Mononuclear cell (primary cell): ENCODE measurements around the gene TMEM167A. TPM values are rescaled to one million over a fixed set of nuclear protein-coding genes. Genes with fewer than 3 reads are reported as not detected.

Experiments used
- H3K27me3 ChIP-seq: 2 replicates; pipeline ENCODE4 v1.6.0; 2011; ENCODE audit warnings: low read length, control low read depth; ENCODE audit not compliant: insufficient read depth
- H3K4me1 ChIP-seq: 2 replicates; pipeline ENCODE4 v1.5.1; 2011; ENCODE audit warnings: mild to moderate bottlenecking, low read length, control low read depth; ENCODE audit not compliant: insufficient read depth
- H3K4me3 ChIP-seq: 2 replicates; pipeline ENCODE4 v1.5.1; 2011; ENCODE audit warnings: mild to moderate bottlenecking, low read length, moderate library complexity
- H3K9me3 ChIP-seq: 2 replicates; pipeline ENCODE4 v1.5.1; 2011; ENCODE audit warnings: low read depth, mild to moderate bottlenecking, control low read depth, low read length
- total RNA-seq: library from RNA; depleted of rRNA; stranded (reverse); fragments of >200 nt; gene quantifications from one replicate; pipeline ENCODE4 v1.2.3, GENCODE V29; 2012

The TMEM167A gene
- total RNA-seq, 1 donor = 71.7 TPM

GRCh38 chr5:83031381-83031780 is 45.8 kb downstream of the TMEM167A start:
- H3K4me1 ChIP-seq = peaks cover 8% of the 10 kb centered on the region
- H3K27me3 ChIP-seq = no peaks in the 10 kb centered on the region
- H3K4me3 ChIP-seq = no peak overlapping the region
- H3K9me3 ChIP-seq = no peaks in the 10 kb centered on the region

DNA sequence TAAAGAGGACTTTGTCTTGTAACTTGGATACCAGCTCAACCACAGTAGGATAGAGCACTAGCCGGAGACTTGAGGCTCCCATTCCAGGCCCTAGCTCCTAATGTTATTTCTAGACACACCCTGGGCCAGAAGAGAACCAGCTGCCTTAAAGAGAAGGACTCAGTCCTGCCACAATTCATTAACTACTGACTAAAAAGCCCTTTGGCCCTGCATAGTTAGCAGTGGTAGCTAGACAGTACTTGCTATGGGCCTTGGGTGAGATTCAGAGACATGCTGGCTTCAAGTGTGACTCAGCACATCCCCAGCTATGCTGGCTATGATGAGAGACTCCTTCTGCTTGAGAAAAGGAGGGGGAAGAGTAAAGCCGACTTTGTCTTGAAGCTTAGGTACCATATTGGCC is 47.3 kb downstream of the TMEM167A start:
- no peaks in the 10 kb centered on the region for H3K27me3 ChIP-seq
- peaks cover 8% of the 10 kb centered on the region for H3K4me1 ChIP-seq
- no peak overlapping the region for H3K4me3 ChIP-seq
- no peaks in the 10 kb centered on the region for H3K9me3 ChIP-seq

GRCh38 chr5:83026930-83027687 is 50.1 kb downstream of the TMEM167A start:
- Histone ChIP-seq H3K4me3 (no peak overlapping the region), H3K4me1 (peaks cover 8% of the 10 kb centered on the region), H3K27me3 (no peaks in the 10 kb centered on the region), H3K9me3 (no peaks in the 10 kb centered on the region)

GRCh38 chr5:83026516-83026915 is 50.7 kb downstream of the TMEM167A start:
- H3K4me3 ChIP-seq = no peak overlapping the region
- H3K9me3 ChIP-seq = no peaks in the 10 kb centered on the region
- H3K4me1 ChIP-seq = peaks cover 8% of the 10 kb centered on the region
- no peaks in the 10 kb centered on the region for H3K27me3 ChIP-seq

- no peaks in the 10 kb centered on the region for H3K27me3 ChIP-seq
- no peak overlapping the region for H3K4me3 ChIP-seq
- peaks cover 8% of the 10 kb centered on the region for H3K4me1 ChIP-seq
Measured at GRCh38 chr5:83025690-83026478, 51.3 kb downstream of the TMEM167A start.

DNA sequence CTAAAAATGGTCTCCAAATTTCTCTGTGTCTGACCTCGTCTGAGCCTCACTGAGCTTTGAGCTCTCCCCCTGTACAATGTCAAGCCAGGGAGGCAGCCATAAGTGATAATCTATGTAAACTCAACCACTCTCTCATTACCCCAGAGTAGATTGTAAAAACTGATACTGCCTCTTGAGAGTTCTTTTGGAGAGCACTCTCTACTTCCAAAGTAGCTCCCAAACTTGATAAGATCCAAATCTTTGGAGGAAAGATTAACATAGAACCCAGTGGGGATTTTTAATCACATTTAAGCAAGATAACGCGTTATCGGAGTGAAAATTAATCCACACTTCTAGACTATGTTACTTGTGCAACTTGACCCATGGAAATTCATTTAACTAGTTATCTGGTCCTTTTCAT is 54.9 kb downstream of the TMEM167A start:
- no peaks in the 10 kb centered on the region for H3K27me3 ChIP-seq
- H3K9me3 ChIP-seq = no peaks in the 10 kb centered on the region
- peaks cover 4% of the 10 kb centered on the region for H3K4me1 ChIP-seq
- no peak overlapping the region for H3K4me3 ChIP-seq

More at GRCh38 chr5:83025690-83026478, 51.3 kb downstream of the TMEM167A start:
- H3K9me3 ChIP-seq = no peaks in the 10 kb centered on the region

DNA sequence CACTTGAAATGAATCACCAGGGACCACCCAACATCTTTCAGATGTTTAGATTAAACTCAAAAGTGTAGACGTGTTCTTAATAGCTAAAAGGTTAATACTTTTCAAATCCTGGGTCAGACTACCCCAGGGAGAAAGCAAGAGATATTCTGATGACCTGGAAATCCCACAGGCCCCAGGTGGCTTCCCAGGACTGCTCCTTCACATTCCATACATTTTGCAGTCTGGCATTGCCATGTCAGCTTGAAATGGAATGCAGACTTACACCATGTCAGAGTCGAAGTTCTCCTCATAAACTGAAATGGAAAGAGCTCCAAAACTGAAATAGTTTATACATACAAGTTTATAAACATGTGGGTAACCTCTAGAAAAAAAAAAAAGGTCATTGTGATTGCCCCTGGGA is 61.5 kb downstream of the TMEM167A start:
- no peak overlapping the region for H3K4me3 ChIP-seq
- no peaks in the 10 kb centered on the region for H3K27me3 ChIP-seq
- H3K9me3 ChIP-seq = no peaks in the 10 kb centered on the region
- H3K4me1 ChIP-seq = peaks cover 6% of the 10 kb centered on the region

- H3K4me3 ChIP-seq = no peak overlapping the region
- no peaks in the 10 kb centered on the region for H3K9me3 ChIP-seq
- no peaks in the 10 kb centered on the region for H3K27me3 ChIP-seq
- H3K4me1 ChIP-seq = peaks cover 6% of the 10 kb centered on the region
Measured at GRCh38 chr5:83011985-83012384, 65.2 kb downstream of the TMEM167A start.

GRCh38 chr5:83009408-83009807 is 67.8 kb downstream of the TMEM167A start:
- Histone ChIP-seq H3K4me3 (no peak overlapping the region), H3K27me3 (no peaks in the 10 kb centered on the region), H3K4me1 (peaks cover 6% of the 10 kb centered on the region), H3K9me3 (no peaks in the 10 kb centered on the region)

GRCh38 chr5:83007755-83008154 is 69.4 kb downstream of the TMEM167A start:
- H3K4me3 ChIP-seq = no peak overlapping the region
- no peaks in the 10 kb centered on the region for H3K27me3 ChIP-seq
- peaks cover 6% of the 10 kb centered on the region for H3K4me1 ChIP-seq
- H3K9me3 ChIP-seq = no peaks in the 10 kb centered on the region

DNA sequence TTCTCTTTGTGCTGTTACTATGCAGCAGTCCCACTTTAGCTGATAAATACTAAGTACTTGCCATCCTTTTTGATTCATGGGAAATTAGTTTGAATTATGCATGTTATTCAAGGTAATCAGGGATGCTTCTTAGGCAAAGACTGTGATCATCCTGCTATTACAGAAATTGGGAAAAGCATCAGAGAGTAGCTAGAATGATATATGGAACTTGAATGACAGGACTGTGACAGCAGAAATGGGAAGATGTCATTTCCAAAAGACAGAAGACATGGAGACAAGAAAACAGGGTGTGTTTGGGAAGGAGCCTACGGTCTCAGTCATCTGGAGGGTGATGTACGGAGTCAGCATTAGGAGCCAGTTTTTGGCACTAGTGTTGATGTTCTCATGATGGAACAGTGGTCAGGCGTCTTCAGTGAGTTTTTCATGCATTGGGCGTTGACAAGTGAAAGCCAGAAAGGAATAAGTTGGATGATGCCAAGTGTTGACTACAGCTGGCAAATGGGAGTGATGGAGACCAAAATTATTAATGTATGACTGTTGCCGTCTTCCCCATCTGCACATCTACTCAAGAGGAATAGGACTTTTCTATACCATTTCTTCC is 70.4 kb downstream of the TMEM167A start:
- H3K9me3 ChIP-seq = no peaks in the 10 kb centered on the region
- peaks cover 2% of the 10 kb centered on the region for H3K4me1 ChIP-seq
- H3K27me3 ChIP-seq = no peaks in the 10 kb centered on the region
- H3K4me3 ChIP-seq = no peak overlapping the region

DNA sequence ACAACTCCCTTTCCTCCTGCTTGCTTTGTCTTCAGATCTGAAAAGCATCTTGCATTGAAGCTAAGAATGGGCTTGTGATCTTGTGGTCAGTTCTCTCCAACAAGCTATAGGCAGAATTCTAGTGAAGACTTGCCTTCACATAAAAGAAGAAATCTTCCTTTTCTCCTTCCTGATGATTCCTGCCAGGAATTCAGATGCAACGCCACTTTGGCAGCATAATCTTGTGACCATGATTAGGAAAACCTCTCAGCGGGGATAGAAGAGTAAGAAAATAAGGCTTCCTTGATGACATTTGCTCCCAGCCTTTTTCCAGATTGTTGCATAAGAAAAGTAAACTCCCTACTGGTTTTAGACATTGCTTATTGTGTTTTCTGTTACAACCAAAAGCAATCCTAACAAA is 73.4 kb downstream of the TMEM167A start:
- Histone ChIP-seq H3K27me3 (no peaks in the 10 kb centered on the region), H3K4me3 (no peak overlapping the region), H3K4me1 (no peaks in the 10 kb centered on the region), H3K9me3 (no peaks in the 10 kb centered on the region)

Other genes starting within 250 kb of the TMEM167A start
- 5.0 TPM for gene XRCC4, start 153 bp upstream of the TMEM167A start, total RNA-seq